H1 (cell line): ENCODE results near the gene KCNMA1. TPM values are rescaled to one million over a fixed set of nuclear protein-coding genes. Genes with fewer than 3 reads are reported as not detected.

Source experiments
- CTCF ChIA-PET: fragments of 300-600 bp; sonication (Branson Sonifier 250); formaldehyde crosslinking; loops from one replicate; lab custom pipeline; 2021; ENCODE audit not compliant: partially characterized antibody; lab: Charles Lee
- POLR2A ChIA-PET: fragments of 300-600 bp; sonication (Branson Sonifier 250); formaldehyde crosslinking; loops from one replicate; lab custom pipeline; 2021; ENCODE audit warnings: inconsistent platforms; ENCODE audit not compliant: partially characterized antibody; lab: Charles Lee
- DNase-seq, 2 experiments: peaks; one replicate each; pipeline versions ENCODE4 v3.0.0 to v3.0.0-alpha.2; 2010 to 2022; ENCODE audit warnings: low spot score in 2 of 2, low read depth in 1 of 2, mixed read lengths in 1 of 2
- FAIRE-seq: peaks from 2 replicates; lab custom pipeline; 2011; peaks lifted over from hg19 to GRCh38; lab: Jason Lieb, UNC
- H2AFZ ChIP-seq: 2 replicates; pipeline ENCODE4 v1.8.1; 2012; ENCODE audit warnings: low read length, inconsistent platforms
- H2AK5ac ChIP-seq: 2 replicates; pipeline ENCODE4 v1.6.1; 2013; ENCODE audit warnings: low read depth, low read length
- H2BK120ac ChIP-seq: replicated peaks from 2 replicates; pipeline ENCODE3; 2013; ENCODE audit warnings: low read depth, low read length, inconsistent platforms
- H2BK12ac ChIP-seq: 2 replicates; pipeline ENCODE4 v1.6.1; 2013; ENCODE audit warnings: low read depth, low read length
- H2BK15ac ChIP-seq: 2 replicates; pipeline ENCODE4 v1.6.1; 2013; ENCODE audit warnings: low read length
- H2BK20ac ChIP-seq: 2 replicates; pipeline ENCODE4 v1.6.1; 2013; ENCODE audit warnings: low read length
- H2BK5ac ChIP-seq: 2 replicates; pipeline ENCODE4 v1.6.1; 2013; ENCODE audit warnings: low read depth, low read length
- H3K14ac ChIP-seq: 2 replicates; pipeline ENCODE4 v1.6.1; 2013; ENCODE audit warnings: inconsistent platforms; ENCODE audit not compliant: insufficient read length
- H3K18ac ChIP-seq: 2 replicates; pipeline ENCODE4 v1.6.1; 2013; ENCODE audit warnings: low read length; ENCODE audit errors: extremely low read depth
- H3K23ac ChIP-seq: 2 replicates; pipeline ENCODE4 v1.6.1; 2013; ENCODE audit warnings: inconsistent platforms; ENCODE audit not compliant: insufficient read length
- H3K23me2 ChIP-seq: 2 replicates; pipeline ENCODE4 v1.6.1; 2013; ENCODE audit warnings: low read depth, low read length
- H3K27ac ChIP-seq: 2 replicates; pipeline ENCODE4 v1.6.1; 2011; ENCODE audit warnings: low read depth, low read length, inconsistent platforms
- H3K27me3 ChIP-seq, 4 experiments: replicated peaks in 1 of 4; 1 replicate in 1 of 4; 2 replicates in 3 of 4; pipeline versions ENCODE4 v1.6.1 to v1.8.1; 2011 to 2013; ENCODE audit warnings: low read length in 3 of 4, mild to moderate bottlenecking in 3 of 4, inconsistent platforms in 2 of 4, mixed read lengths in 2 of 4, moderate library complexity in 1 of 4; ENCODE audit not compliant: control insufficient read depth in 3 of 4, insufficient read depth in 3 of 4; ENCODE audit errors: extremely low read depth in 1 of 4
- H3K36me3 ChIP-seq, 4 experiments: 2 replicates each; pipeline versions ENCODE4 v1.6.1 to v1.8.1; 2011 to 2013; ENCODE audit warnings: mild to moderate bottlenecking in 4 of 4, low read length in 3 of 4, moderate library complexity in 2 of 4, control low read depth in 1 of 4, inconsistent platforms in 1 of 4; ENCODE audit not compliant: insufficient read depth in 4 of 4, control insufficient read depth in 2 of 4
- H3K4ac ChIP-seq: replicated peaks from 2 replicates; pipeline ENCODE3; 2013; ENCODE audit warnings: low read length, low read depth, mixed read lengths, inconsistent platforms; ENCODE audit not compliant: insufficient read length
- H3K4me1 ChIP-seq, 4 experiments: replicated peaks in 1 of 4; 1 replicate in 1 of 4; 2 replicates in 3 of 4; pipeline versions ENCODE4 v1.6.1 to v1.8.1; 2011 to 2013; ENCODE audit warnings: low read length in 3 of 4, inconsistent platforms in 2 of 4, mixed read lengths in 1 of 4; ENCODE audit not compliant: insufficient read depth in 4 of 4, control insufficient read depth in 3 of 4
- H3K4me2 ChIP-seq, 2 experiments: 2 replicates each; pipeline versions ENCODE4 v1.6.1 to v1.8.1; 2011 to 2013; ENCODE audit warnings: low read depth in 2 of 2, low read length in 2 of 2, control low read depth in 1 of 2, inconsistent platforms in 1 of 2, mild to moderate bottlenecking in 1 of 2; ENCODE audit not compliant: insufficient read depth in 1 of 2
- H3K4me3 ChIP-seq, 4 experiments: fragments of 200-600, 300-600 bp in 1 of 4; sonication (generic), shearing (Covaris generic), sonication (Bioruptor Twin) in 1 of 4; 2 replicates each; pipeline versions ENCODE4 v1.5.1 to v1.8.1; 2011 to 2016; ENCODE audit warnings: low read length in 4 of 4, low read depth in 3 of 4, control low read depth in 2 of 4, inconsistent platforms in 2 of 4, mild to moderate bottlenecking in 2 of 4, mixed read lengths in 1 of 4, moderate library complexity in 1 of 4; ENCODE audit not compliant: insufficient read depth in 2 of 4; ENCODE audit errors: extremely low read depth in 1 of 4
- H3K56ac ChIP-seq: replicated peaks from 2 replicates; pipeline ENCODE3; 2013; ENCODE audit warnings: low read depth, mild to moderate bottlenecking, mixed read lengths, low read length, inconsistent platforms; ENCODE audit not compliant: insufficient read length
- H3K79me1 ChIP-seq: 2 replicates; pipeline ENCODE4 v1.6.1; 2013; ENCODE audit warnings: low read depth, low read length, control low read depth
- H3K79me2 ChIP-seq, 2 experiments: 2 replicates each; pipeline versions ENCODE4 v1.6.1 to v1.8.1; 2012 to 2013; ENCODE audit warnings: low read length in 2 of 2, mild to moderate bottlenecking in 2 of 2, inconsistent platforms in 1 of 2; ENCODE audit not compliant: insufficient read depth in 2 of 2, control insufficient read depth in 1 of 2
- H3K9ac ChIP-seq, 4 experiments: replicated peaks in 1 of 4; 1 replicate in 1 of 4; 2 replicates in 3 of 4; pipeline versions ENCODE4 v1.6.1 to v1.8.1; 2011 to 2013; ENCODE audit warnings: low read depth in 3 of 4, low read length in 3 of 4, control low read depth in 2 of 4, mild to moderate bottlenecking in 2 of 4, moderate library complexity in 2 of 4, inconsistent platforms in 1 of 4; ENCODE audit errors: extremely low read depth in 1 of 4
- H3K9me3 ChIP-seq, 2 experiments: 2 replicates each; pipeline versions ENCODE4 v1.6.1 to v1.8.1; 2012 to 2013; ENCODE audit warnings: mild to moderate bottlenecking in 2 of 2, moderate library complexity in 2 of 2, control low read depth in 1 of 2, inconsistent platforms in 1 of 2, low read depth in 1 of 2, low read length in 1 of 2, mixed read lengths in 1 of 2; ENCODE audit not compliant: insufficient read depth in 2 of 2
- H4K20me1 ChIP-seq, 2 experiments: replicated peaks in 1 of 2; 2 replicates each; pipeline versions ENCODE3 to v1.8.1; 2011 to 2013; ENCODE audit warnings: inconsistent platforms in 2 of 2, low read length in 2 of 2, mild to moderate bottlenecking in 1 of 2; ENCODE audit not compliant: insufficient read depth in 2 of 2, control insufficient read depth in 1 of 2
- H4K5ac ChIP-seq: 2 replicates; pipeline ENCODE4 v1.6.1; 2013; ENCODE audit warnings: low read length, low read depth, mixed read lengths, inconsistent platforms; ENCODE audit not compliant: insufficient read length
- H4K8ac ChIP-seq: 2 replicates; pipeline ENCODE4 v1.8.0; 2013; ENCODE audit warnings: mild to moderate bottlenecking, moderate library complexity, low read length, inconsistent platforms; ENCODE audit not compliant: insufficient read depth; ENCODE audit errors: extremely low read depth
- H4K91ac ChIP-seq: replicated peaks from 2 replicates; pipeline ENCODE3; 2013; ENCODE audit warnings: low read length, mixed read lengths, inconsistent platforms; ENCODE audit not compliant: insufficient read length
- RAD21 ChIP-seq, 2 experiments: IDR thresholded peaks in 1 of 2; conservative IDR thresholded peaks in 1 of 2; 2 replicates each; pipeline ENCODE4 v1.6.1; 2011; ENCODE audit warnings: low read depth in 2 of 2, low read length in 2 of 2, improper control_type of control experiment in 1 of 2, inconsistent platforms in 1 of 2, mild to moderate bottlenecking in 1 of 2, moderate library complexity in 1 of 2
- RBBP5 ChIP-seq: IDR thresholded peaks from 2 replicates; pipeline ENCODE4 v1.7.1; 2012; ENCODE audit warnings: low read depth, mild to moderate bottlenecking, inconsistent platforms, low read length, moderate library complexity, borderline replicate concordance
- WGBS, 2 experiments: shearing (Covaris generic) in 1 of 2; methylation state at CpG; one replicate each; pipeline versions ENCODE4 v1.1.6 to v1.1.7; 2013 to 2015; ENCODE audit warnings: low lambda C conversion rate in 2 of 2, mixed read lengths in 2 of 2, inconsistent platforms in 1 of 2, low coverage in 1 of 2, missing lambda C conversion rate in 1 of 2; ENCODE audit not compliant: insufficient replicate concordance in 2 of 2, insufficient coverage in 1 of 2, insufficient read length in 1 of 2; ENCODE audit errors: extremely low coverage in 1 of 2, missing lambda C conversion rate in 1 of 2; 5-methylcytosine and 5-hydroxymethylcytosine counted together
- polyA plus RNA-seq, 7 experiments: library from polyadenylated mRNA; depleted of rRNA in 3 of 7; stranded (reverse) in 5 of 7; unstranded in 2 of 7; fragments of >200 nt in 5 of 7; fragments of 200-250 nt in 2 of 7; gene quantifications; 1 replicate in 5 of 7; 2 replicates in 1 of 7; 4 replicates in 1 of 7; pipeline versions ENCODE4 v1.2.1 to v1.2.3, GENCODE V29; 2011 to 2013; ENCODE audit warnings: missing spikeins in 2 of 7, mixed read lengths in 2 of 7
- total RNA-seq: library from RNA; stranded (reverse); fragmentation: NEBNext Ultra II Directional; extraction: Animal tissue kit (Norgen Biotek cat#: 25700); gene quantifications from 2 replicates; pipeline ENCODE4 v1.2.1, GENCODE V29; 2021

The KCNMA1 gene
- total and polyA plus RNA-seq, 2 of the 8 experiments (the other 6 are each of a cell fraction or from before 2014, with no cell fraction given), result 10.2 to 11.1 TPM

- H3K56ac ChIP-seq, result no peak overlapping the region
- H3K23ac ChIP-seq, result no peak overlapping the region
- 85% methylated on average over 7 of the region's 7 CpGs; no CpG with 5 or more reads in 1 of the 2 experiments for WGBS, 2 experiments
- TF ChIP-seq RBBP5 (no peak), RAD21 (IDR thresholded peaks at IDR 0.05 in 1 of 2, conservative IDR thresholded peaks at IDR 0.05 in 1 of 2; ENCODE audit: low read depth in 2 of 2, low read length in 2 of 2) (no peak)
- no peaks in the 10 kb centered on the region for H3K27me3 ChIP-seq
- DNase-seq (no peak), FAIRE-seq (no peak)
- no peaks in the 10 kb centered on the region for H4K20me1 ChIP-seq
- no peak overlapping the region for H3K4me3 ChIP-seq
- H3K23me2 ChIP-seq, result no peaks in the 10 kb centered on the region
- ChIA-PET POLR2A (no interaction called here), CTCF (interaction anchor here (0.6 to 6.7 kb wide), 8 partner anchors 16 to 232 kb away, joined by 3 to 41 read pairs (median 3); no protein-coding TSS in a partner anchor)
- no peaks in the 10 kb centered on the region for H3K9me3 ChIP-seq
- H2BK20ac ChIP-seq, result no peak overlapping the region
- no peak overlapping the region for H2BK120ac ChIP-seq
- no peak overlapping the region for H3K9ac ChIP-seq
- no peak overlapping the region for H3K4ac ChIP-seq
- no peak overlapping the region for H3K27ac ChIP-seq
- H3K4me2 ChIP-seq, result no peak overlapping the region
- no peak overlapping the region for H2BK12ac ChIP-seq
- H2AK5ac ChIP-seq, result no peak overlapping the region
- no peak overlapping the region for H2BK5ac ChIP-seq
- H3K36me3 ChIP-seq, result no peaks in the 10 kb centered on the region
- H4K8ac ChIP-seq, result no peak overlapping the region
- peaks cover 2% of the 10 kb centered on the region for H3K79me1 ChIP-seq
- H3K4me1 ChIP-seq, result peaks cover 2 to 5% (median 4%) of the 10 kb centered on the region in 4 experiments; a peak in 4 of 7 replicates
- H4K91ac ChIP-seq, result no peak overlapping the region
- H3K14ac ChIP-seq, result no peak overlapping the region
- no peak overlapping the region for H4K5ac ChIP-seq
- no peak overlapping the region for H2AFZ ChIP-seq
- no peak overlapping the region for H3K18ac ChIP-seq
- H3K79me2 ChIP-seq, result no peaks in the 10 kb centered on the region
- H2BK15ac ChIP-seq, result no peak overlapping the region
Observed at GRCh38 chr10:77409697-77410471, 227.7 kb downstream of the KCNMA1 start.
